ENCODE measurements around the gene HDGF. TPM values are rescaled to one million over a fixed set of nuclear protein-coding genes. Genes with fewer than 3 reads are reported as not detected.

HDGF gene
- total and polyA plus RNA-seq, 2 donors (not counting 3 experiments of a cell fraction or from before 2014, with no cell fraction given) = 95.1 to 298 TPM

DNA sequence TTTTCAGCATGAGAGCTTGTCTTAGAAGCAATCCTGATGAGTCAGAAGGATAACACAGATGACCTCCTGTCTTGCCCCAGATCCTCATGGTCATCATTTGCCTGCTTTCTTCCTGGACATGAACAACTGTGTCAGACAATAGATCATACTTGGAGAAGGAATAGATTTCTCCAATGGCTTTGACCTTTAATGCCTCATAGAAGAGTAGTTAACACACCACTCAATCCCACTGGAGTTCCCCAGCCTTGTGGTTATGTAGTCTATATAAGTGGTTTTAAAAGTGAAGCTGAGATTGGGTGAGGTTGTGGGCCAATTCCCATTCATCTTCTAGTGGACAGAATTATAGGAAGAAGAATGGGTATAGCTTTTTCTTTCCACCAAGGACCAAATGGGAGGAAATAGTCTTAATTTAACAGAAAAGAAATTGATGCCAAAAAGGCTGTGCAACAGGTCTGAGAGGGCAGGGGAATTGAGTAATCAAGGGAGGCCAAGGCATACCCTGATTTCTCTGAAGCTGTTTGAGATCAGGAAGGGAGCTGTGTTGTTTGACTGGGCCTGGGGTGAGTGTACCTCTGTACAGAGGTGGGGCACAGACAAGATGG, 30.2 kb upstream of the HDGF start:
- H3K9ac ChIP-seq (replicated peaks; ENCODE audit: extremely low read depth, insufficient read depth, low read length) = no peak overlapping the region
- peaks cover 3% of the 10 kb centered on the region for H4K20me1 ChIP-seq (replicated peaks; ENCODE audit: control insufficient read depth, extremely low read depth, insufficient read depth, low read length)
- H3K27ac ChIP-seq (ENCODE audit: insufficient read depth, low read depth, low read length) = no peak overlapping the region
- no peak for TF ChIP-seq JUN (IDR thresholded peaks at IDR 0.05; ENCODE audit: borderline replicate concordance, insufficient read depth, insufficient read length, low read depth)
- TF ChIP-seq FOS (IDR thresholded peaks at IDR 0.05; ENCODE audit: borderline replicate concordance, insufficient read depth, low read length) = peak; percentile 21
- no peak for TF ChIP-seq POLR2AphosphoS5 (IDR thresholded peaks at IDR 0.05; ENCODE audit: insufficient read depth, low read depth, low read length)
- no peaks in the 10 kb centered on the region for H3K9me1 ChIP-seq (replicated peaks; ENCODE audit: control insufficient read depth, extremely low read depth, insufficient read depth, low read length)
- H3K4me1 ChIP-seq (ENCODE audit: control insufficient read depth, extremely low read depth, insufficient read depth, low read length) = peaks cover 11% of the 10 kb centered on the region
- H2AFZ ChIP-seq (ENCODE audit: low read depth, low read length) = no peak overlapping the region
- intact Hi-C loops (cut with micrococcal nuclease) (no loop called here), dilution Hi-C loops (cut with MboI; ENCODE audit: extremely low pct_ligation_motif_present, low sequenced_read_pairs) (no loop called here)
- H3K79me2 ChIP-seq (ENCODE audit: control insufficient read depth, insufficient read depth, low read length) = peaks cover 60% of the 10 kb centered on the region
- POLR2A ChIA-PET = interaction anchor here (0.6 kb wide), 1 partner anchor 46 kb away, joined by 4 read pairs; no protein-coding TSS in a partner anchor
- no peak overlapping the region for H3K4me2 ChIP-seq (ENCODE audit: insufficient read depth, low read length)
- peaks cover 2 to 10% of the 10 kb centered on the region in 2 experiments for H3K36me3 ChIP-seq (ENCODE audit: control insufficient read depth in 2 of 2, extremely low read depth in 1 of 2, insufficient read depth in 2 of 2, low read length in 2 of 2)
- BruUV-seq (replicated peaks) = no TSS peak
- FAIRE-seq = no peak
- CTCF ChIA-PET = interaction anchor here (0.9 to 1.9 kb wide), 11 partner anchors 10 to 146 kb away, joined by 3 to 16 read pairs (median 5); partner anchors contain the start of genes METTL25B, NTRK1 and PRCC
- no peak overlapping the region for H3K4me3 ChIP-seq (replicated peaks in 1 of 3; ENCODE audit: insufficient read depth in 1 of 3, low read depth in 1 of 3, low read length in 3 of 3)
- H3K9me3 ChIP-seq (replicated peaks; ENCODE audit: control insufficient read depth, insufficient read depth, low read length) = no peaks in the 10 kb centered on the region
- no peak for DNase-seq (ENCODE audit: low read depth, low spot score)
- H3K27me3 ChIP-seq (ENCODE audit: control insufficient read depth in 2 of 2, insufficient read depth in 2 of 2, low read length in 2 of 2) = no peaks in the 10 kb centered on the region

DNA sequence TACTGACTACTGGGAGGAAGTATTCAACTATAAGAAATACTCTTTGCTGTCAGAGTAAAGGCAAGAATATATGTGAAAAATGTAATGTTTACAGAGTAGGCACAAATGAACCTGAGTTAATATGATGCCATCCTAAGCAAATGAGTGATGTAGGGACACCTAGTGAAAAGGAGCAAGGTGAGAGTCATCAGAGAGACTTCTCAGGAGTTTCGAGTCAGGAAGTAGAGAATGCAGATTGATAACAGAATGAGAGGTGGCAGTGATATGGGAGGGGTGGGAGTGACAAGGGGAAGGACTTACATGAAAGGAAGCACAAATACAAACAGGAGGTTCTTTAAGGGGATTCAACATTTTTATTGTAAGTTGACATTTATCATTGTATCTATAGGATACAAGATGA, 26.1 kb upstream of the HDGF start:
- H3K27ac ChIP-seq (ENCODE audit: insufficient read depth, low read depth, low read length) = no peak overlapping the region
- CTCF ChIA-PET = interaction anchor here (1.2 to 1.6 kb wide), 3 partner anchors 11 to 83 kb away, joined by 4 to 8 read pairs (median 5); partner anchors contain the start of genes NTRK1 and PRCC

More for the DNA sequence above, 26.1 kb upstream of the HDGF start:
- FAIRE-seq (no peak), DNase-seq (ENCODE audit: low read depth, low spot score) (no peak)
- dilution Hi-C loops (cut with MboI; ENCODE audit: extremely low pct_ligation_motif_present, low sequenced_read_pairs) = no loop called here
- Histone ChIP-seq H3K27me3 (ENCODE audit: control insufficient read depth in 2 of 2, insufficient read depth in 2 of 2, low read length in 2 of 2) (no peaks in the 10 kb centered on the region), H3K4me2 (ENCODE audit: insufficient read depth, low read length) (no peak overlapping the region), H3K4me3 (replicated peaks in 1 of 3; ENCODE audit: insufficient read depth in 1 of 3, low read depth in 1 of 3, low read length in 3 of 3) (no peak overlapping the region), H3K4me1 (ENCODE audit: control insufficient read depth, extremely low read depth, insufficient read depth, low read length) (peaks cover 11% of the 10 kb centered on the region), H2AFZ (ENCODE audit: low read depth, low read length) (no peak overlapping the region), H4K20me1 (replicated peaks; ENCODE audit: control insufficient read depth, extremely low read depth, insufficient read depth, low read length) (peaks cover 2% of the 10 kb centered on the region), H3K9me1 (replicated peaks; ENCODE audit: control insufficient read depth, extremely low read depth, insufficient read depth, low read length) (no peaks in the 10 kb centered on the region), H3K9me3 (replicated peaks; ENCODE audit: control insufficient read depth, insufficient read depth, low read length) (no peaks in the 10 kb centered on the region), H3K9ac (replicated peaks; ENCODE audit: extremely low read depth, insufficient read depth, low read length) (no peak overlapping the region), H3K79me2 (ENCODE audit: control insufficient read depth, insufficient read depth, low read length) (peaks cover 85% of the 10 kb centered on the region), H3K36me3 (ENCODE audit: control insufficient read depth in 2 of 2, extremely low read depth in 1 of 2, insufficient read depth in 2 of 2, low read length in 2 of 2) (peaks cover 2 to 3% of the 10 kb centered on the region in 2 experiments)
- POLR2A ChIA-PET = no interaction called here
- BruUV-seq (replicated peaks) = no TSS peak
- TF ChIP-seq, protein P1, sequence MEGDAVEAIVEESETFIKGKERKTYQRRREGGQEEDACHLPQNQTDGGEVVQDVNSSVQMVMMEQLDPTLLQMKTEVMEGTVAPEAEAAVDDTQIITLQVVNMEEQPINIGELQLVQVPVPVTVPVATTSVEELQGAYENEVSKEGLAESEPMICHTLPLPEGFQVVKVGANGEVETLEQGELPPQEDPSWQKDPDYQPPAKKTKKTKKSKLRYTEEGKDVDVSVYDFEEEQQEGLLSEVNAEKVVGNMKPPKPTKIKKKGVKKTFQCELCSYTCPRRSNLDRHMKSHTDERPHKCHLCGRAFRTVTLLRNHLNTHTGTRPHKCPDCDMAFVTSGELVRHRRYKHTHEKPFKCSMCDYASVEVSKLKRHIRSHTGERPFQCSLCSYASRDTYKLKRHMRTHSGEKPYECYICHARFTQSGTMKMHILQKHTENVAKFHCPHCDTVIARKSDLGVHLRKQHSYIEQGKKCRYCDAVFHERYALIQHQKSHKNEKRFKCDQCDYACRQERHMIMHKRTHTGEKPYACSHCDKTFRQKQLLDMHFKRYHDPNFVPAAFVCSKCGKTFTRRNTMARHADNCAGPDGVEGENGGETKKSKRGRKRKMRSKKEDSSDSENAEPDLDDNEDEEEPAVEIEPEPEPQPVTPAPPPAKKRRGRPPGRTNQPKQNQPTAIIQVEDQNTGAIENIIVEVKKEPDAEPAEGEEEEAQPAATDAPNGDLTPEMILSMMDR (IDR thresholded peaks at IDR 0.05; ENCODE audit: extremely low read depth in 1 of 2, insufficient read depth in 1 of 2, low read depth in 1 of 2, low read length in 2 of 2) = no peak
- TF ChIP-seq JUN (IDR thresholded peaks at IDR 0.05; ENCODE audit: borderline replicate concordance, insufficient read depth, insufficient read length, low read depth) (no peak), POLR2A (IDR thresholded peaks at IDR 0.05; ENCODE audit: low read depth, low read length) (no peak), FOS (IDR thresholded peaks at IDR 0.05; ENCODE audit: borderline replicate concordance, insufficient read depth, low read length) (no peak), GATA2 (IDR thresholded peaks at IDR 0.05; ENCODE audit: insufficient read depth, insufficient read length, low read depth, low read length) (no peak), MYC (IDR thresholded peaks at IDR 0.05; ENCODE audit: low read depth, low read length) (no peak), EZH2 (IDR thresholded peaks at IDR 0.05; ENCODE audit: borderline replicate concordance, low read depth, low read length, severe bottlenecking) (no peak), POLR2AphosphoS5 (IDR thresholded peaks at IDR 0.05; ENCODE audit: insufficient read depth, low read depth, low read length) (no peak)
- TF ChIP-seq, protein P2, sequence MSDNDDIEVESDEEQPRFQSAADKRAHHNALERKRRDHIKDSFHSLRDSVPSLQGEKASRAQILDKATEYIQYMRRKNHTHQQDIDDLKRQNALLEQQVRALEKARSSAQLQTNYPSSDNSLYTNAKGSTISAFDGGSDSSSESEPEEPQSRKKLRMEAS (IDR thresholded peaks at IDR 0.05; ENCODE audit: insufficient read depth, insufficient read length) = no peak
- intact Hi-C loops (cut with micrococcal nuclease) = no loop called here

All from endothelial cell of umbilical vein (primary cell).